Measurements from ENCODE around the gene TMEM100.
A peak's percentile ranks its signal among the peaks of the same experiment; 100 is the strongest.

Gene TMEM100

GRCh38 chr17:55717898-55718735, 4.5 kb downstream of the TMEM100 start:
- DNase-seq, result peak; percentile 64

DNA sequence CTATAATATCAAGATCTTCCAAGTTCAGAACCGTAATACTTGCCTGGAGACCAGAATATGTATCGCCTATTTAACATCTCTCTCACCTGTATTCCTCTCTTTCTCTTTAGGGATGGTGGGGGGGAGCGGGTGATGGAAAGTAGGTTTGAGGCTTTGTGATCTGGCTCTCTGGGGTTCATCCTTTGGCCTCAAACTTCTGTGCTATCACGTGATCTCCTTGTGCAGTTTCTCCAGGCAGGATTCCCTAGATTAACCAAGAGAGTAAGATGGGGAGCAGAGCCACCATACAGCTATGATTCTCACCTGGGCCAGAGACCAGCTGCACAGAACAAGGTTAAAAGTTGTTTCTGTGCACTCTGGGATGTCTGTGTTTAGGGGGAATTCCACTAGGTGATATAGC, 5.2 kb downstream of the TMEM100 start:
- DNase-seq, result no peak

DNA sequence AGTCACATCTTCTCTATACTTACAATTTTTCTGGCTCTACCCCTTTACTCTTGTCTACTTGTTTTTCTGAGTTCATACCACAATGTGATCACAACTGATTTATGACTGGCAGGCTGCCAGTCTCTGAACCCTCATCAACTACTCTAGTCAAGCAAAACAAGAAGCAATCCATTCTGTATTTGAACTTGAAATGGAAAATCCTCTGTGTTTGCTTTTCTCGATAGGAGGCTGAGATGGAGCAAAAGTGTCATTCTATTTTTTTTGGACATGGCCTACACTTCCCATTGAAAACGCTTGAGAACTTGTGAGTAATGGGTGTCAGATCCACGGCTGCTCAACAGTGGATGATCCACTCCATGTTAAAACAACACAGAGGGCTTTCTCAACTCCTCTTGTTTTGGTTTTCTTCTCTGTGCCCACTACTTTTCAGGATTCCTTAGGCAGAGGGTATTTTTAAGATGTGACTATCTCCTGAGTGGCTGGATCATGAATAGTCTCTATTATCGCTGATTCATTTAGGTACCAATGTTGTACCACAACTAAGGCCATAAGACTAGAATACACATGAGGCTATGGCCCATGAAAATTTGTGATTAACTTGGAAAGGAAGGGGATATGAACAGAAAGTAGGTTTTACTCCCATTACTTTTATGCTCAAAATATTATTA, 11.7 kb downstream of the TMEM100 start:
- DNase-seq, result no peak

GRCh38 chr17:55710410-55710809, 12.3 kb downstream of the TMEM100 start:
- peak; percentile 83 for DNase-seq

DNA sequence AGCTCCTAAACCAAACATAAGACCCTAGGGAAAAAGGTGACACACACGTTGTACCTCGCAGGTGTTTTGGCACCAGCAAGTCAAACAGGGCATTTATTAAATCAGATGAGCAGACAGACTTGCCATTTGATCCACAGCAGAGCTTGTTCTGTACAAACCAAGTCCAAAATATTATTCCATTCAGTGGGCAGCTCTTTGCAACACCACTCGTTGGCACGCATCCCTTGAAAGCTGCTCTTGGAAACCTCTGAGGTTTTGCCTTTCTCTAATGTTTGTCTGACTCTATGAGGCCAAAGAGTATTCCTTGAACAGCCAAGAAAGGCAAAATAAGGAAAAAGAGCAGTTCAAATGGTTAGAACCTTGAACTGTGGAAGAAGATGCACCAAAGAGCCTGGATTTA, 12.7 kb downstream of the TMEM100 start:
- no peak for DNase-seq

DNA sequence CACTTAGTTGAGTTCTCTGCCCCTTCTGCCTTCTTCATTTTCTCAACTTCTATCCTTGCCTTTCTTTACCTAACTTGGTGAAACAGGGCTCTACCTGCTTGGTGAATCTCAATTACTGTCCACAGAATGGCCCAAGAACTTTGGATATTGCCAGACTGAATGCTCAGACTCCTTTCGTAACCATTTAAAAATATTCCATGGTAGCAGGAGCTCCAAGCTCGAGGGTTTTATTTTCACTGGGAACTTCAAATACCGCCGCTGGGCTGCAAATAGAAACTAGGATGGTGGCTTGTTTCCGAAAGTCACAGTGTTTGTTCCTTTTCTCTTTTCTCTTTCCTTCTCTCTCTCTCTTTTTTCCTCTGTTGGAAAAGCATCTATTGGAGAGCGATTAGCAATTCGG, 13.2 kb downstream of the TMEM100 start:
- no peak for DNase-seq

GRCh38 chr17:55708175-55708974, 14.3 kb downstream of the TMEM100 start:
- no peak for DNase-seq

DNA sequence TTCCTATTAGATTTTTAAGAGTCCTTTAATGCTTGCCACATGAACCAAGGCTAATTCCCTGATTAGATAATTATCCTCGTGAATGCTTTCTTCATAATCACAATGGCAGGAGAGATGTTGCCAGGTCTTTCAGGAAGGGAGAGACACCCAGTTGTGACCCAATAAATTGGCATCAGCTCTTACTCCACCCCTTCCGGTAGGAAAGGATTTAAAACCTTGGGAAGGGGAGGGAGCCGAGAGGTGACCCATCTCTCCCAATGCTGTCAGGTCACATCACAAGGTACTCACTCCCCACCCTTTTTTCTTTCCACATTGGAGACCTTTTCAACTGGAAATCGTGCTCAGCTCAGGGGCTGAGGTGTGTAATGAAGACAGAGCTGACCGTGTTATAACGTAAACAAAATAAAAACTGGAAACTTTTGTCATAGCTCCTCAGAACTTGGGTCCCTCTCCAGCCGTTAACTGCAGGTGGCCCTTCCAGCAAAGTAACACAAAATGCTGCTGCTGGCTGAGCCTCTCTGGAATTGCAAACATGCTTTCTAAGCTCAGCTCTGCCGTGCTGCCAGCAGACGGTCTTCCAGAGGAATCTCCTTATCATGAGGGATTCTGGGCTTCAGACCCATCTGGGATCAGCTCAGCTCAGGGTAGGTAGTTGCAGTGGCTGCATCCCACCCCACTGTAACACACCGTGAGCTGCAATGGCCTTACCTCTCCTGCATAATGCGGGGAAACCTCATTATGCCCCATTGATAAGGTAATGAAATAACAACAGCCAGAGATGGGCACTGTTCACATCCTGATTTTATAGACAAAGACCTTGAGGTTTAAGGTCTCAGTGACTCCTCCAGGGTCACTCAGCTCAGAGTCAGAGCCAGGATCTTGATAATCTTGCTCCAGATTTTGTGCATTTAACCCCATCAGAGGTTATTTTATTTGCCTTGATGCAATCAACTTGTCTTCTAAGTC, 15.6 kb downstream of the TMEM100 start:
- no peak for DNase-seq

DNA sequence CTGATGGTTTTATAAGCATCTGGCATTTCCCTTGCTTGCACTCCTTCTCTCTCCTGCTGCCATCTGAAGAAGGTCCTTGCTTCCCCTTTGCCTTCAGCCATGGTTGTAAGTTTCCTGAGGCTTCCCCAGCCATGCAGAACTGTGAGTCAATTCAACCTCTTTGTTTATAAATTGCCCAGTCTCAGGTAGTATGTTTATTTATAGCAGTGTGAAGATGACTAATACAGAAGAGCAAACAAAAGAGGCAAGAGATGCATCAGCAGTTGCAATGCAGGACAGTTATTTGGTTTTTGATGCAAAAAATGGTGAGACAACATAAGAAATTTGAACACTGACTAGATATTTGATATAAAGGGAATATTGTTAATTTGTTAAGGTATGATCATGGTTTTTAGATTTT, 16.8 kb downstream of the TMEM100 start:
- DNase-seq, result peak; percentile 19

DNA sequence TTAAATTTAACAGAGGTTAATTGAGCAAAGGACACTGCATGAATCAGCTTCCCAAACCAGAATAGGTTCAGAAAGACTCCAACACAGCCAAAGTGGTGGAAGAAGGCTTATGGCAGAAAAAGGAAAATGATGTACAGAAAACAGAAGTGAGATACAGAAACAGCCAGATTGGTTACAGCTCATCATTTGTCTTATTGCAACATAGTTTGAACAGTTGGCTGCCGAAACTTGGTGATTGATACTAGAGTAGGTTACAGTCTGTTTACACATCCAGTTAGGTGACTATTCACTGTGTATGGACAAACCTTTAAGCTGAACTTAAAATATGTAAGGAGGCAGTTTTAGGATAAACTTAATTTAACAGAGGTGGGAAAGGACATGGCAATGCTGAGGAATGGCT, 18.3 kb downstream of the TMEM100 start:
- peak; percentile 94 for DNase-seq

- DNase-seq, result peak; percentile 78
Observed at GRCh38 chr17:55702150-55702549, 20.5 kb downstream of the TMEM100 start.

GRCh38 chr17:55699181-55699860, 23.3 kb downstream of the TMEM100 start:
- DNase-seq, result no peak

DNA sequence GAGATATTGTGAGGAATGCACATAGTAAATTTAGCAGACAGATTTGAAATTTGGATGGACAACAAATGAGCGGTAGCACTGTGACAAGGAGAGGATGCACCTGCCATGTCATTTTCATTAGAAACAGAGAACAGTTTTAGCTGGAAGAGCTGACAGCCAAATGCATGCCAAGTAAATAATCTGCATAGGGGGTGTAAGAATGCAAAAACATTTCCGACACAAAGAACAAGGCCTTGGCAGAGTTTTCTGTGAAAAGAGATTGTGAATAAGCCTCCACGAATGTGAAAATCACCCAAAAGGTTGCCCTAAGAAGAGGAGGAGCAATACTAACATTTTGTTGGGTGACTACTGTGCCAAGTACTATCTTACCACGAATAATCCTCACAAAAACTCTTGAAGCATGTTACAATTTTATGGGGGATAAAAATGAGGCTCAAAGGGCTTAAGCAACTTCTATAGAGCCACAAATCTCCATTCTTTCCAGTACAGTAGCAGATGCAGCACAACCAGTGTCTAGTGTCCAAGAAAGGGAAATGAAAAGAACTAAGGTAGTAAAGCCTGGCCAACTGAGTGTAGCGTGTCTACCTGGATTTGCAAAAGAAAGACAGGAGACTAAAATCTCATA, 28.3 kb downstream of the TMEM100 start:
- DNase-seq, result no peak

- peak; percentile 62 for DNase-seq
Observed at GRCh38 chr17:55693254-55694216, 29.1 kb downstream of the TMEM100 start.

GRCh38 chr17:55692276-55692675, 30.4 kb downstream of the TMEM100 start:
- peak; percentile 58 for DNase-seq

DNA sequence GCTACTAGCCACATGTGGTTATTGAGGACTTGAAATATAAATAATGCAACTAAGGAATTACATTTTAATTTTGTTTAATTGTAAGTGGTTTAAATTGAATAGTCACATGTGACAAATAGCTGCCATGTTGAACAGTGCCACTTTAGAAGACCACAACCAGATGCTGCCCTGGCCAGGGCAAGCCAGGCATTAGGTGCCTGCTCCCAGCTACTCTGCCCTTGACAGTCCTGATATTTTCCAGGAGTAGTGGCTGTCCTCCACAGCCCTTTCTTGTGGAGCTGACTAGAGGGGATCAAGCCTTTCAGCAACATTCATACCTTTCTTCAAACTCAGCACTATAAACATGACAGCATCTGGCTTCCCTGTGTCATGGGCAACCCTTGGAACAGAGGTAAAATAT, 31.0 kb downstream of the TMEM100 start:
- no peak for DNase-seq

GRCh38 chr17:55690105-55690508, 32.6 kb downstream of the TMEM100 start:
- peak; percentile 96 for DNase-seq

DNA sequence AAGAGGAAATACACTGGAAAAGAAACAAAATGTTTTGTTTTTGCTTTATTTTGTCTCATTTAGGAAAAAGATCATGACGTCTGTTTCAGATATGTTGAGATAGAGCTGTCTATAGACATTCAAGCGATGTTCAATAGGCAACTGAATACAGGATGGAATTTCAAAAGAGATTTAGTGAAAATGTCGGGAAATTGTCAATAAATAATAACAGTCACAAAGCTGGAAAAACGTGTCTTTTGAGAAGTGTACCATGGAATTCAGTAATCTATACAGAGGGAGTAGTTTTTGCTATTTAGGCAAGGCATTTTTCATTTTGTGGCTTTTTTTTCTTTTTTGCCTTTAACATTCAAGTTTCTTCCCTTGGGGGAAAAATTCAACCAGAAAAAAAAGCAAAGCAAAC, 33.0 kb downstream of the TMEM100 start:
- no peak for DNase-seq

- DNase-seq, result no peak
Observed at GRCh38 chr17:55688057-55688456, 34.6 kb downstream of the TMEM100 start.

GRCh38 chr17:55687037-55687436, 35.6 kb downstream of the TMEM100 start:
- no peak for DNase-seq
